Measurements from ENCODE around the gene ITIH1.

The ITIH1 gene

DNA sequence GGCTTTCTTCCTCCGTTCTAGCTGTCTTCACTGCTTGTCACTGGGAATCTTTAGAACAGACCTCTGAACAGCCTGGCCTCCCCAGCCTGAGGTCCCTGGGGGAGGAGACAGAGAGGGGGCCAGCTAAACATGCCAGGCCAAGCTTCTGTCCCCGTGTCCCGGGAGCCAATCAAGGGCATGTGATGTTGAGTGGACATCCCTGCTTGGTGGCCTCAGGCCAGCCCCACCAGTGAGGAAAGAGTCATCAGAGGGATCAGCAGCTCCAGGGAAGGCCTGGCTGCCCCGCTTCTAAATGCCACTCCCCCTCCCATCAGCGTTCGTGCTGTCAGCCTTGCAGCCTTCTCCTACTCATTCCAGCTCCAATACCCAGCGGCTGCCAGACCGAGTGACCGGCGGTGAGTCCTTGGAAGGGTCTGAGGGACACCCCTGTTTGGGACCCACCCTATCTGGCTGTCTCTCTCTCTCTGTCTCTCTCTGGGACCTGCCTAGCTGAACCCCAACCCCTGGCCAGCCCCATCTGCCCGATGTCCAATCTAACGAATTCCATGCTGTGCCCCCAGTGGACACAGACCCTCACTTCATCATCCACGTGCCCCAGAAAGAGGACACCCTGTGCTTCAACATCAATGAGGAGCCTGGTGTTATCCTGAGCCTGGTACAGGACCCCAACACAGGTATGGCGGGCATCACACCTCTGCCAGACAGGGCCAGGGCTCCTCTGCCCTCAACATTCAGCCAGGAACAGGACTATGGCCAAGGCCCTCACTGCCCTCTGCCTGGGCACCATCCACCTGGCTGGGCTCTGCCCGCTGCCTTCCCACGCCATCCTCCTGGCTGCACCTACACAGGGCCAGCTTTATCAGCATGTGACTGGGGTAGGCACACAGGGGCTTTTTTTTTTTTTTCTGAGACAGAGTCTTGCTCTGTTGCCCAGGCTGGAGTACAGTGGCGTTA lies 10.6 kb downstream of the ITIH1 start:
- Mint-ChIP-seq H3K27me3 (ENCODE audit: low read depth) (peaks cover 17% of the 10 kb centered on the region), H3K4me3 (no peak overlapping the region), H3K4me1 (no peaks in the 10 kb centered on the region), H3K27ac (no peak overlapping the region), H3K9me3 (no peaks in the 10 kb centered on the region), H3K36me3 (ENCODE audit: low read depth) (no peaks in the 10 kb centered on the region)
- TF ChIP-seq, protein P1, sequence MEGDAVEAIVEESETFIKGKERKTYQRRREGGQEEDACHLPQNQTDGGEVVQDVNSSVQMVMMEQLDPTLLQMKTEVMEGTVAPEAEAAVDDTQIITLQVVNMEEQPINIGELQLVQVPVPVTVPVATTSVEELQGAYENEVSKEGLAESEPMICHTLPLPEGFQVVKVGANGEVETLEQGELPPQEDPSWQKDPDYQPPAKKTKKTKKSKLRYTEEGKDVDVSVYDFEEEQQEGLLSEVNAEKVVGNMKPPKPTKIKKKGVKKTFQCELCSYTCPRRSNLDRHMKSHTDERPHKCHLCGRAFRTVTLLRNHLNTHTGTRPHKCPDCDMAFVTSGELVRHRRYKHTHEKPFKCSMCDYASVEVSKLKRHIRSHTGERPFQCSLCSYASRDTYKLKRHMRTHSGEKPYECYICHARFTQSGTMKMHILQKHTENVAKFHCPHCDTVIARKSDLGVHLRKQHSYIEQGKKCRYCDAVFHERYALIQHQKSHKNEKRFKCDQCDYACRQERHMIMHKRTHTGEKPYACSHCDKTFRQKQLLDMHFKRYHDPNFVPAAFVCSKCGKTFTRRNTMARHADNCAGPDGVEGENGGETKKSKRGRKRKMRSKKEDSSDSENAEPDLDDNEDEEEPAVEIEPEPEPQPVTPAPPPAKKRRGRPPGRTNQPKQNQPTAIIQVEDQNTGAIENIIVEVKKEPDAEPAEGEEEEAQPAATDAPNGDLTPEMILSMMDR (IDR thresholded peaks at IDR 0.05; ENCODE audit: unreplicated experiment in 3 of 3), result no peak

DNA sequence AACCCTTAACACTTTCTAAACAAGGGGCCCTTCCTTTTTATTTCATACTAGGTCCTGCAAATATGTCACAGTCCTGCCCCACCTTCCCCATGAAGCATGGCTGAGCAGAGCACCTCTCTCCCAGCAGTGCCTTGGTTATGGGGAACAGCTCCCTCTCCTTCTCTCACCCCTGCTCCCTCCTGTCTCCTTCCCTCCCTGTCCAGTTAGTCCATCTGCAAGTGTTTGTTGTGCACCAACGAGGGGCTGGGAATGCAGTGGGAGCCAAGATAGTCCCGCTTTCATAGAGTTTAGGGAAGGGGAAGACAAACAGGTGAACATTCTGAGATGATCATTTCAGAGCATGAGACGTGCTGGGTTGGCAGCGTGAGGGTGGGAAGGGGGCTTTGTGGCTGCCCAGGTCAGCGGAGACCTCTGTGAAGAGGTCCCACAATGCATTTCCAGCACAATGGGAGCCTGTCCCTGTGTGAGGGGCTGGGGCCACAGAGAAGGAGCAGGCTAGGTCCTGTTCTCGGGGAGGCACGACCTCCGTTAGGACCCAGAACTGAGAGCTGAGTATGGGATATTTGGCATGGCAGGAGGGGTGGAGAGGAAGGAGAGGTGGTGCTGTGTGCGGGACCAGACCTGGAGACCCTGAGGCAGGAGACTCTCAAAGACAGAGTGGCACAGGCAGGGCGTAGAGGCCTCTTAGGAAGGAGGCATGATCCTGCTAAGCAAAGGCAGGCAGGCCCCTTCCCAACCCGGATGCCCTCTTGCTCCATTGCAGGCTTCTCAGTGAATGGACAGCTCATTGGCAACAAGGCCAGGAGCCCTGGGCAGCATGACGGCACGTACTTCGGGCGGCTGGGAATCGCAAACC lies 11.7 kb downstream of the ITIH1 start:
- TF ChIP-seq, protein P1 (IDR thresholded peaks at IDR 0.05; ENCODE audit: unreplicated experiment in 3 of 3), result no peak
- H3K4me1 Mint-ChIP-seq, result no peaks in the 10 kb centered on the region
- H3K4me3 Mint-ChIP-seq, result no peak overlapping the region
- H3K9me3 Mint-ChIP-seq, result no peaks in the 10 kb centered on the region
- H3K27ac Mint-ChIP-seq, result no peak overlapping the region
- H3K27me3 Mint-ChIP-seq (ENCODE audit: low read depth), result peaks cover 8% of the 10 kb centered on the region
- H3K36me3 Mint-ChIP-seq (ENCODE audit: low read depth), result no peaks in the 10 kb centered on the region

DNA sequence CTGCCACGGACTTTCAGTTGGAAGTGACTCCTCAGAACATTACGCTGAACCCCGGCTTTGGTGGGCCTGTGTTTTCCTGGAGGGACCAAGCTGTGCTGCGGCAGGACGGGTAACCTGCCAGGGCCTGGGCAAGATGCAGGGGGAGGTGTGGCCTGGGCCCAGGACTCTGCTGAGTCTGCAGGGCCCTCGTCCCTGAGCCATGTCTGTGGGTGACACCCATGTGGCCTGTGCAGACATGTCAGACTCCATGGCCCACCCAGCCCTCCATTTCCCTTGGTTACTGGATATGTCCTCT lies 12.3 kb downstream of the ITIH1 start:
- TF ChIP-seq, protein P1 (IDR thresholded peaks at IDR 0.05; ENCODE audit: unreplicated experiment in 3 of 3), result no peak
- Mint-ChIP-seq H3K36me3 (ENCODE audit: low read depth) (no peaks in the 10 kb centered on the region), H3K4me1 (no peaks in the 10 kb centered on the region), H3K4me3 (no peak overlapping the region), H3K27me3 (ENCODE audit: low read depth) (peaks cover 8% of the 10 kb centered on the region), H3K9me3 (no peaks in the 10 kb centered on the region), H3K27ac (no peak overlapping the region)

DNA sequence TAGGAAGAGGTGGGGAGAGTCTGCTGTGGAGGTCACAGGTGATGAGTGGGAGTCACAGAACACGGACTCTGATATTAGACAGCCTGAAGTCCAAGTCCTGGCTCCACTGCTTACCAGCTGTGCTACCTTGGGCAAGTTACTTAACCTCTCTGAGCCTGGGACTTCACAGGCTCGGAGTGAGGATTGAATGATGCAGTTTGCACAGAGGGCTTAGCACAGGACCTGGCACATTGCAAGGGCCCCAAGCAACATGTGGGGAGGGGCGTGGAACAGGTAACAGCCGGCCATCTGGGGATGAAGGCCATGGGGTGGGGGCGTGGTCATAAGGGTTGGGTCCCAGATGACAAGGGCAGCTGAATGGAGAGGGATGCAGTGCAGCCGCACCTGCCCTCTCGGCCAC lies 12.9 kb downstream of the ITIH1 start:
- H3K27me3 Mint-ChIP-seq (ENCODE audit: low read depth), result peaks cover 8% of the 10 kb centered on the region
- no peaks in the 10 kb centered on the region for H3K9me3 Mint-ChIP-seq
- TF ChIP-seq, protein P1 (IDR thresholded peaks at IDR 0.05; ENCODE audit: unreplicated experiment in 3 of 3), result no peak
- H3K36me3 Mint-ChIP-seq (ENCODE audit: low read depth), result no peaks in the 10 kb centered on the region
- no peak overlapping the region for H3K4me3 Mint-ChIP-seq
- H3K27ac Mint-ChIP-seq, result no peak overlapping the region
- H3K4me1 Mint-ChIP-seq, result no peaks in the 10 kb centered on the region

DNA sequence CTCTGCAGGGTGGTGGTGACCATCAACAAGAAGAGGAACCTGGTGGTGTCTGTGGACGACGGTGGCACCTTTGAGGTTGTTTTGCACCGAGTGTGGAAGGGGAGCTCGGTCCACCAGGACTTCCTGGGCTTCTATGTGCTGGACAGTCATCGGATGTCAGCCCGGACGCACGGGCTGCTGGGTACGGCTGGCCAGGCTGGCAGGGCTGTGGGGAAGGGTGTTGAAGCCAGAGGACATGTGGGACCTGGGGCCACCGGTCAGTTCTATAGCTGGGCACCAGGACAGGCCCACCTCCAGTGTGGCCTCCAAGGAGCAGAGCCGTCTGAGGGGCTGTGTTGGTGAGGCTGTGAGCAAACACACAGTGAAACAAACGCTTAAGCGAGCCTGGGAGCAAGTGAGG lies 13.3 kb downstream of the ITIH1 start:
- no peaks in the 10 kb centered on the region for H3K36me3 Mint-ChIP-seq (ENCODE audit: low read depth)
- TF ChIP-seq, protein P1 (IDR thresholded peaks at IDR 0.05; ENCODE audit: unreplicated experiment in 3 of 3), result no peak
- peaks cover 8% of the 10 kb centered on the region for H3K27me3 Mint-ChIP-seq (ENCODE audit: low read depth)
- H3K27ac Mint-ChIP-seq, result no peak overlapping the region
- no peak overlapping the region for H3K4me3 Mint-ChIP-seq
- no peaks in the 10 kb centered on the region for H3K4me1 Mint-ChIP-seq
- no peaks in the 10 kb centered on the region for H3K9me3 Mint-ChIP-seq

Data from nephron (organoid).